ENCODE results near the gene ENTPD6. TPM values are rescaled to one million over a fixed set of nuclear protein-coding genes. Genes with fewer than 3 reads are reported as not detected.

ENTPD6 gene
- total RNA-seq, 1 donor from 2014 or later: 57.8 TPM

GRCh38 chr20:25254571-25254970 lies 59.1 kb downstream of the ENTPD6 start:
- no peak overlapping the region for H3K27ac ChIP-seq (ENCODE audit: low read depth, low read length)
- H3K9ac ChIP-seq (ENCODE audit: low read length): no peak overlapping the region
- no peak for TF ChIP-seq CTCF (IDR thresholded peaks at IDR 0.05; ENCODE audit: insufficient read depth, low read depth, low read length)
- no peak for TF ChIP-seq EZH2 (IDR thresholded peaks at IDR 0.05; ENCODE audit: insufficient read depth, low read length)
- FAIRE-seq: no peak
- no peaks in the 10 kb centered on the region for H3K27me3 Mint-ChIP-seq (ENCODE audit: low read depth, unreplicated experiment)
- H3K9me3 ChIP-seq (ENCODE audit: insufficient read depth, low read depth, low read length): no peaks in the 10 kb centered on the region
- peaks cover 7% of the 10 kb centered on the region for H3K36me3 Mint-ChIP-seq (ENCODE audit: low read depth, unreplicated experiment)
- no peak overlapping the region for H3K4me2 ChIP-seq (ENCODE audit: low read length)
- peaks cover 33% of the 10 kb centered on the region for H3K4me1 ChIP-seq (ENCODE audit: insufficient read depth, low read length)
- H3K36me3 ChIP-seq (ENCODE audit: insufficient read depth, low read length): peaks cover 5% of the 10 kb centered on the region
- H3K4me3 Mint-ChIP-seq (ENCODE audit: unreplicated experiment): no peak overlapping the region
- no peak overlapping the region for H2AFZ ChIP-seq (ENCODE audit: low read depth, low read length)
- H3K9me3 Mint-ChIP-seq (ENCODE audit: unreplicated experiment): peaks cover 4% of the 10 kb centered on the region
- H3K27me3 ChIP-seq (ENCODE audit: insufficient read depth, low read length): no peaks in the 10 kb centered on the region
- H4K20me1 ChIP-seq (ENCODE audit: insufficient read depth, low read length): peaks cover 98% of the 10 kb centered on the region
- H3K4me3 ChIP-seq (ENCODE audit: insufficient read depth, low read depth, low read length): no peak overlapping the region
- H3K4me1 Mint-ChIP-seq (ENCODE audit: low read depth, unreplicated experiment): peaks cover 48% of the 10 kb centered on the region
- H3K27ac Mint-ChIP-seq (ENCODE audit: unreplicated experiment): no peak overlapping the region
- H3K79me2 ChIP-seq (ENCODE audit: insufficient read depth, low read length): peaks cover 100% of the 10 kb centered on the region
- no peak for DNase-seq (ENCODE audit: low read depth)

- Histone ChIP-seq H3K27ac (ENCODE audit: low read depth, low read length) (no peak overlapping the region), H3K36me3 (ENCODE audit: insufficient read depth, low read length) (peaks cover 8% of the 10 kb centered on the region), H3K4me2 (ENCODE audit: low read length) (no peak overlapping the region), H3K4me1 (ENCODE audit: insufficient read depth, low read length) (peaks cover 28% of the 10 kb centered on the region), H3K9me3 (ENCODE audit: insufficient read depth, low read depth, low read length) (no peaks in the 10 kb centered on the region), H3K9ac (ENCODE audit: low read length) (no peak overlapping the region), H3K27me3 (ENCODE audit: insufficient read depth, low read length) (no peaks in the 10 kb centered on the region), H3K4me3 (ENCODE audit: insufficient read depth, low read depth, low read length) (no peak overlapping the region), H2AFZ (ENCODE audit: low read depth, low read length) (no peak overlapping the region), H4K20me1 (ENCODE audit: insufficient read depth, low read length) (peaks cover 97% of the 10 kb centered on the region), H3K79me2 (ENCODE audit: insufficient read depth, low read length) (peaks cover 100% of the 10 kb centered on the region)
- Mint-ChIP-seq H3K9me3 (ENCODE audit: unreplicated experiment) (peaks cover 4% of the 10 kb centered on the region), H3K4me3 (ENCODE audit: unreplicated experiment) (no peak overlapping the region), H3K27ac (ENCODE audit: unreplicated experiment) (peak overlapping the region; percentile 10), H3K36me3 (ENCODE audit: low read depth, unreplicated experiment) (peaks cover 11% of the 10 kb centered on the region), H3K4me1 (ENCODE audit: low read depth, unreplicated experiment) (peaks cover 46% of the 10 kb centered on the region), H3K27me3 (ENCODE audit: low read depth, unreplicated experiment) (no peaks in the 10 kb centered on the region)
- FAIRE-seq: no peak
- TF ChIP-seq CTCF (IDR thresholded peaks at IDR 0.05; ENCODE audit: insufficient read depth, low read depth, low read length) (no peak), EZH2 (IDR thresholded peaks at IDR 0.05; ENCODE audit: insufficient read depth, low read length) (no peak)
- no peak for DNase-seq (ENCODE audit: low read depth)
These were observed 59.6 kb downstream of the ENTPD6 start for GRCh38 chr20:25254986-25255680.

GRCh38 chr20:25256226-25256859 lies 60.8 kb downstream of the ENTPD6 start:
- H3K36me3 Mint-ChIP-seq (ENCODE audit: low read depth, unreplicated experiment): peaks cover 16% of the 10 kb centered on the region
- peaks cover 34% of the 10 kb centered on the region for H3K4me1 Mint-ChIP-seq (ENCODE audit: low read depth, unreplicated experiment)
- no peaks in the 10 kb centered on the region for H3K27me3 Mint-ChIP-seq (ENCODE audit: low read depth, unreplicated experiment)
- H3K79me2 ChIP-seq (ENCODE audit: insufficient read depth, low read length): peaks cover 98% of the 10 kb centered on the region
- no peak for FAIRE-seq
- peaks cover 8% of the 10 kb centered on the region for H3K36me3 ChIP-seq (ENCODE audit: insufficient read depth, low read length)
- H3K27me3 ChIP-seq (ENCODE audit: insufficient read depth, low read length): no peaks in the 10 kb centered on the region
- peaks cover under 1% of the 10 kb centered on the region for H3K9me3 Mint-ChIP-seq (ENCODE audit: unreplicated experiment)
- peaks cover 17% of the 10 kb centered on the region for H3K4me1 ChIP-seq (ENCODE audit: insufficient read depth, low read length)
- peaks cover 90% of the 10 kb centered on the region for H4K20me1 ChIP-seq (ENCODE audit: insufficient read depth, low read length)
- no peak for DNase-seq (ENCODE audit: low read depth)
- no peak overlapping the region for H3K4me3 ChIP-seq (ENCODE audit: insufficient read depth, low read depth, low read length)
- H2AFZ ChIP-seq (ENCODE audit: low read depth, low read length): no peak overlapping the region
- no peak overlapping the region for H3K27ac ChIP-seq (ENCODE audit: low read depth, low read length)
- H3K27ac Mint-ChIP-seq (ENCODE audit: unreplicated experiment): no peak overlapping the region
- H3K4me2 ChIP-seq (ENCODE audit: low read length): no peak overlapping the region
- no peak overlapping the region for H3K4me3 Mint-ChIP-seq (ENCODE audit: unreplicated experiment)
- TF ChIP-seq EZH2 (IDR thresholded peaks at IDR 0.05; ENCODE audit: insufficient read depth, low read length) (no peak), CTCF (IDR thresholded peaks at IDR 0.05; ENCODE audit: insufficient read depth, low read depth, low read length) (no peak)
- no peak overlapping the region for H3K9ac ChIP-seq (ENCODE audit: low read length)
- no peaks in the 10 kb centered on the region for H3K9me3 ChIP-seq (ENCODE audit: insufficient read depth, low read depth, low read length)
